Measurements from ENCODE around the gene IL4. TPM values are rescaled to one million over a fixed set of nuclear protein-coding genes. Genes with fewer than 3 reads are reported as not detected.

Gene IL4
- polyA plus RNA-seq, 1 experiment: not detected

- H3K36me3 ChIP-seq (ENCODE audit: control insufficient read depth, insufficient read depth, low read length): peaks cover 5% of the 10 kb centered on the region
- H3K27me3 ChIP-seq (ENCODE audit: control insufficient read depth, insufficient read depth, low read length): no peaks in the 10 kb centered on the region
- POLR2A ChIA-PET: no interaction called here
- CTCF ChIA-PET: no interaction called here
- DNase-seq (ENCODE audit: low read depth): no peak
- no peak overlapping the region for H3K4me3 ChIP-seq (ENCODE audit: low read depth, low read length)
- TF ChIP-seq CTCF (IDR thresholded peaks at IDR 0.05; ENCODE audit: insufficient read depth, low read depth, low read length): no peak
Measured at GRCh38 chr5:132635873-132636272, 37.9 kb upstream of the IL4 start.

DNA sequence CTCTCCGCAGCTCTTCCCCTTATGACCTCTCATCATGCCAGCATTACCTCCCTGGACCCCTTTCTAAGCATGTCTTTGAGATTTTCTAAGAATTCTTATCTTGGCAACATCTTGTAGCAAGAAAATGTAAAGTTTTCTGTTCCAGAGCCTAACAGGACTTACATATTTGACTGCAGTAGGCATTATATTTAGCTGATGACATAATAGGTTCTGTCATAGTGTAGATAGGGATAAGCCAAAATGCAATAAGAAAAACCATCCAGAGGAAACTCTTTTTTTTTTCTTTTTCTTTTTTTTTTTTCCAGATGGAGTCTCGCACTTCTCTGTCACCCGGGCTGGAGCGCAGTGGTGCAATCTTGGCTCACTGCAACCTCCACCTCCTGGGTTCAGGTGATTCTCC lies 36.5 kb upstream of the IL4 start:
- no peak for TF ChIP-seq CTCF (IDR thresholded peaks at IDR 0.05; ENCODE audit: insufficient read depth, low read depth, low read length)
- no peaks in the 10 kb centered on the region for H3K27me3 ChIP-seq (ENCODE audit: control insufficient read depth, insufficient read depth, low read length)
- no peak overlapping the region for H3K4me3 ChIP-seq (ENCODE audit: low read depth, low read length)
- ChIA-PET CTCF (no interaction called here), POLR2A (no interaction called here)
- no peak for DNase-seq (ENCODE audit: low read depth)
- peaks cover 7% of the 10 kb centered on the region for H3K36me3 ChIP-seq (ENCODE audit: control insufficient read depth, insufficient read depth, low read length)

DNA sequence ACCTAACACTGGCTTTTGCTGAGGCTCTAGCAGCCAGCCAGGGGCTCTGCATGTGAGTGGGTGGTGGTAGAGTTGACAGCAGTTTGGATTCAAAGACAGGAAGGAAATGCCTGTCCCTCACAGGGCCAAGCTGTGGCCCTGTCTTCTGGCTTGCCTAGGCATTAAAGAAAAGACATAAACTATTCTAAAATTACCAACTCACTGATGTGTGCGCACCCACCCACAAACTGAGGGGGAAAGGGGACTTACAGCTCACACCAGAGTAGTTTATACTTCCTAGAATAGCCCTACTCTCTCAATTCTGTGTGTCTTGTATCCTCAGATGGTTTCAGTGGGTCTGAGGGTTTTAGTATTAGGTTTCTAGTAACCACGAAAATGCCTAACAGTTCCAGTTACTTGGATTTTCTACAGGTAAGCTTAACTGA lies 34.1 kb upstream of the IL4 start:
- Histone ChIP-seq H3K4me3 (ENCODE audit: low read depth, low read length) (no peak overlapping the region), H3K27me3 (ENCODE audit: control insufficient read depth, insufficient read depth, low read length) (no peaks in the 10 kb centered on the region), H3K36me3 (ENCODE audit: control insufficient read depth, insufficient read depth, low read length) (peaks cover 8% of the 10 kb centered on the region)
- no peak for DNase-seq (ENCODE audit: low read depth)
- CTCF ChIA-PET: interaction anchor here (1.4 to 1.8 kb wide), 2 partner anchors 8 to 75 kb away, joined by 4 read pairs; no protein-coding TSS in a partner anchor
- no peak for TF ChIP-seq CTCF (IDR thresholded peaks at IDR 0.05; ENCODE audit: insufficient read depth, low read depth, low read length)
- POLR2A ChIA-PET: no interaction called here

- CTCF ChIA-PET: interaction anchor here (1.4 to 1.8 kb wide), 2 partner anchors 9 to 74 kb away, joined by 4 read pairs; no protein-coding TSS in a partner anchor
- Histone ChIP-seq H3K36me3 (ENCODE audit: control insufficient read depth, insufficient read depth, low read length) (peaks cover 7% of the 10 kb centered on the region), H3K4me3 (ENCODE audit: low read depth, low read length) (no peak overlapping the region), H3K27me3 (ENCODE audit: control insufficient read depth, insufficient read depth, low read length) (no peaks in the 10 kb centered on the region)
- TF ChIP-seq CTCF (IDR thresholded peaks at IDR 0.05; ENCODE audit: insufficient read depth, low read depth, low read length): no peak
- no peak for DNase-seq (ENCODE audit: low read depth)
- POLR2A ChIA-PET: no interaction called here
Measured at GRCh38 chr5:132640613-132641012, 33.2 kb upstream of the IL4 start.

DNA sequence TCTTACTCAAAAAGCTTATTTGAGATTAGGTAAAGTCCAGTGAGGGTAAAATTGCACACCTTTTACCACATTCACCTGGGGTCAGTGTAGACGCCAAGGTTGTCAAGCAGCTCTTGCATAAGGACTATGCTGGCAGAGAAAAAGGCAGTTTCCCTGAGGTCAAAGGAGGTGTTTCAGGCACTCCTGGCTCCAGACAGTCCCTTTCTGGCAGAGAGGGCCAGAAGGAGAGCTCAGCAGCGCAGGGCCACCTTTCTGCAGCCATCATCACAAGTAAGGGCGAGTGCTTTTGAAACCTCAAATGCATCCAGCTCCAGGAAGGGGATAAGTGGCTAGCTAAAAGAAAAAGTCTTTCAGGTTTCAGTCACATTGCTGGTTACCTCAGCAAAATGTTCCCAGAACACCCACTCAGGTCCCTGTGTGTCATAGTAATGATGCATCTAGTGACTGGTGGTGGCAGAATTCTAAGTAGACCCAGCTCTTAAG lies 32.5 kb upstream of the IL4 start:
- Histone ChIP-seq H3K27me3 (ENCODE audit: control insufficient read depth, insufficient read depth, low read length) (no peaks in the 10 kb centered on the region), H3K4me3 (ENCODE audit: low read depth, low read length) (no peak overlapping the region), H3K36me3 (ENCODE audit: control insufficient read depth, insufficient read depth, low read length) (peaks cover 7% of the 10 kb centered on the region)
- CTCF ChIA-PET: interaction anchor here (1.8 kb wide), 1 partner anchor 10 kb away, joined by 4 read pairs; no protein-coding TSS in a partner anchor
- no peak for DNase-seq (ENCODE audit: low read depth)
- POLR2A ChIA-PET: no interaction called here
- TF ChIP-seq CTCF (IDR thresholded peaks at IDR 0.05; ENCODE audit: insufficient read depth, low read depth, low read length): no peak
